Astrocyte of the cerebellum (primary cell): ENCODE results near the gene GMFB.
A peak's percentile ranks its signal among the peaks of the same experiment; 100 is the strongest.

Experiments used
- DNase-seq: peaks from one replicate; pipeline ENCODE4 v3.0.0-alpha.2; 2011; ENCODE audit warnings: low read depth
- H3K4me3 ChIP-seq: 2 replicates; pipeline ENCODE4 v1.5.1; 2011; ENCODE audit warnings: mild to moderate bottlenecking, low read depth, low read length, moderate library complexity
- in situ Hi-C: cut with HindIII; loops from 2 replicates; pipeline ENCODE4 v1.10.0; 2017; ENCODE audit warnings: low sequenced_read_pairs
- TF ChIP-seq, protein P1 (sequence below): IDR thresholded peaks from 2 replicates; pipeline ENCODE4 v1.5.1; 2012; ENCODE audit warnings: low read length, low read depth, moderate library complexity, mild to moderate bottlenecking; ENCODE audit errors: missing control alignments

GMFB gene

DNA sequence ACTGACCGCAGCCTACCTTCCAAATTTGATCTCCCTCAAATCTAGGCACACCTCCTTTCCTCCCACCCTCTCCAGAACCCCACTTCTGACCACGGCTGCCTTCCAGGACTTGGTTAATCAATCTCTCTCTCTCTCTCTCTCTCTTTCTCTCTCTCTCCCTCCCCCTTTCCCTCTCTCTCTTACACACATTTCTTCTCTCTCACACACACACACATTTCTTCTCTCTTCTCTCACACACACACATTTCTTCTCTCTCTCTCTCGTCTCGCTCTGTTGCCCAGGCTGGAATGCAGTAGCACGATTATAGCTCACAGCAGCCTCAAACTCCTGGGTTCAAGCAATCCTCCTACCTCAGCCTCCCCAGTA lies 521 bp upstream of the GMFB start:
- peak overlapping the region; percentile 83 for H3K4me3 ChIP-seq
- TF ChIP-seq, protein P1, sequence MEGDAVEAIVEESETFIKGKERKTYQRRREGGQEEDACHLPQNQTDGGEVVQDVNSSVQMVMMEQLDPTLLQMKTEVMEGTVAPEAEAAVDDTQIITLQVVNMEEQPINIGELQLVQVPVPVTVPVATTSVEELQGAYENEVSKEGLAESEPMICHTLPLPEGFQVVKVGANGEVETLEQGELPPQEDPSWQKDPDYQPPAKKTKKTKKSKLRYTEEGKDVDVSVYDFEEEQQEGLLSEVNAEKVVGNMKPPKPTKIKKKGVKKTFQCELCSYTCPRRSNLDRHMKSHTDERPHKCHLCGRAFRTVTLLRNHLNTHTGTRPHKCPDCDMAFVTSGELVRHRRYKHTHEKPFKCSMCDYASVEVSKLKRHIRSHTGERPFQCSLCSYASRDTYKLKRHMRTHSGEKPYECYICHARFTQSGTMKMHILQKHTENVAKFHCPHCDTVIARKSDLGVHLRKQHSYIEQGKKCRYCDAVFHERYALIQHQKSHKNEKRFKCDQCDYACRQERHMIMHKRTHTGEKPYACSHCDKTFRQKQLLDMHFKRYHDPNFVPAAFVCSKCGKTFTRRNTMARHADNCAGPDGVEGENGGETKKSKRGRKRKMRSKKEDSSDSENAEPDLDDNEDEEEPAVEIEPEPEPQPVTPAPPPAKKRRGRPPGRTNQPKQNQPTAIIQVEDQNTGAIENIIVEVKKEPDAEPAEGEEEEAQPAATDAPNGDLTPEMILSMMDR: no peak
- in situ Hi-C loops: no loop called here
- DNase-seq: no peak

DNA sequence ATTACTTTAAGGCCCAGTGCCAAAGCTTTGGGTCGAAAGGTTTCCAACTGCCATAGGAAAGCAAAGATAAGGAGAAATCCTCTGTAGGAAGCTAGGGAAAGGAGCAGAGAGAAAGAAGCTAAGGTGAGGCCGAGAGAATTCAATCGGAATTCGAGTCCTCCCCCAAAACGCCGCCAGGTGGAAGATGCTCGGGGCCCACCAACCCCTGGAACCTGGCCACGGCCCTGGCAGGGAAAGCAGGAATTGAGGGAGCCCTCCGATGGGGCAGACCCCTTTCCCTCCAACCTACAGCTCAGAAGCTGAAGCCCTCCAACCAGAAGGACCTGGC lies 498 bp downstream of the GMFB start:
- in situ Hi-C loops: no loop called here
- H3K4me3 ChIP-seq: peak overlapping the region; percentile 83
- no peak for DNase-seq
- TF ChIP-seq, protein P1: peak; percentile 11

DNA sequence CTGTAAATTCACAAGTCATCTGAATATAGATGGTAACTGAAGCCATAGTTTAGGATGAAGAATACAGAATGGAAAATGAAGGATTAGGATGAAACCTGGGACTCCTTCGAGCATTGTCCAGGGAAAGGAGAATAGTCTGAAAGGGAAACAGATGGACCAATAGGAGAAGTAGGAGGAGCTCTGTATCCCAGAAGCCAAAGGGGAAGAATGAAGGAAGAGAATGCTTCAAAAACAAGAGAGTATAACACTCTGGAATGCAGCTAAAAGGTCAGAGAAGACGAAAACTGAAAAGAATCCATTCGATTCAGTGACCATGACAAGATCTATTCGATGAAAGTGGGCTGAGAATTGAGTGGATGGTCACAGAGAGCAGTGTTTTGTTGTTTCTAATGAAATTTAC lies 1.0 kb downstream of the GMFB start:
- in situ Hi-C loops: no loop called here
- DNase-seq: no peak
- H3K4me3 ChIP-seq: peak overlapping the region; percentile 83
- TF ChIP-seq, protein P1: no peak

DNA sequence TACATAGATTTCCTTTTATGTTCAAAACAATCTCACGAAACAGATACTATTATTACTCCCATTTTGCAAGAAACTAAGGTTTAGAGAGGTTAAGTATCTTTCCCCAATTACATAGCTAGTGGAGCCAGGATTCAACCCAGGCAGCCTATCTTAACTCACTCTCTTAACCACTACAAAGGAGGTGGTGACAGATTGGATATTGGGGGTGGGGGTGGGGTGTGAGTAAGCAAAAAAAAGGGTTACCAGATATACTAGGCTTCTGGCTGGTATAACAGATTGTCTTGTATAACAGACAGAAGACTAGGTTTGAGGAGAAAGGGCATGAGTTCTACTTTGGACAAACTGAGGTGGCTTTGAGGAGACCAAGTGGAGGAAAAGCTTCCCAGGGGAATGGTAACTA lies 2.1 kb downstream of the GMFB start:
- DNase-seq: no peak
- TF ChIP-seq, protein P1: no peak
- in situ Hi-C loops: no loop called here
- H3K4me3 ChIP-seq: no peak overlapping the region

DNA sequence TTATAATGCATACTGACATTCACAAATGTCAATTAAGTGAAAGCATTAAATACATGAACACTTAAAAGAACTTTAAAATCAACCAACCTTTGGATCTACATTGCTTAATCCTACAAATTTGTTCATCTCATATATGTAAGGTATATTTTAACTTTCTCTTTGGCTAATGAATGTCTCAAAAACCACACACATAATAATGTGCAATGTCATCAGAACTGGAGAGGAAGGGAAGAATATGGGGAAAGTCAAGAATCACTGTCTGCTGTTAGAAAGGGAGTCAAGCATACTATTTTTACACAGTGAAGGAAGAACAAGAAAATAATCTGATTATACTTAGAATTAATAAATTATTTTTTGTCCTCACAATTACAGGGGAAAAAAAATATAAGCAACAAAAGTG lies 4.9 kb downstream of the GMFB start:
- DNase-seq: no peak
- no peak overlapping the region for H3K4me3 ChIP-seq
- in situ Hi-C loops: no loop called here

DNA sequence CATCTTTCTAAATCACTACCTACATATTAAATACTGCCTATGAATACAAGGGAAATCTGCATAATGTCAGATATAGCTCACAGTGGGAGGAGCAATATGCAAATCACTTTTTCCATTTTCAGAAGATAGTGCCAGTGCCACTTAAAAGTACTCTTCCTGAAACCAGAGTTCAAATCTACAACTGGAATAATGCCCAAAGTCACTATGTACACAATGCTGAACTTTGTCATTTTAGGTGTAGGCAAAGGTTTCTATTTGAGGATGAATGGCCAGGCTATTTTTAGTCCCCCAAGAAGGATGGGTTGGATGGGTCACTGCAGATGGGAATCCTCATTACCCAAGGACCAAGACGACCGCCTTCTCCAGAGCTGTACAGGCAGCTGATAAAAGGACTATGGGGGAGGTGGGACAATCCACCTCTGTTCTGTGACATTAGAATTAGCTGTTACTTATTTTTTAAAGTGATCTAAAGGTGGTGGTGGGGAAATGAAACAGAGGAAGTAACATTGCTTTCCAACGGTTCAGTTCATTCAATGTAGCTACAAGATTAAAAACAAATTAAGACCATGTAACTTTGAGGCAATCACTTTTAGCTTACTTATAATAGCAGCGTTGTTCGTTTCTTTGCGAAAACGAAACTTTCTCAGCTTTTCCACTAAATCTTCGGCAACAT lies 5.6 kb downstream of the GMFB start:
- H3K4me3 ChIP-seq: no peak overlapping the region

More for the DNA sequence above, 4.9 kb downstream of the GMFB start:
- TF ChIP-seq, protein P1: no peak

More for the DNA sequence above, 5.6 kb downstream of the GMFB start:
- TF ChIP-seq, protein P1: no peak
- in situ Hi-C loops: no loop called here
- no peak for DNase-seq
